Neural cell (in vitro differentiated cells): ENCODE measurements around the gene TMEM135. TPM values are rescaled to one million over a fixed set of nuclear protein-coding genes. Genes with fewer than 3 reads are reported as not detected.

Source experiments
- H2AFZ ChIP-seq: fragments of 200-600, 300-800 bp; sonication (generic), shearing (Covaris generic); 2 replicates; pipeline ENCODE4 v1.6.0; 2014; ENCODE audit warnings: low read depth, mild to moderate bottlenecking, antibody characterized with exemption, low read length, moderate library complexity
- H3F3A ChIP-seq: fragments of 200-600 bp; shearing (Covaris generic); 2 replicates; pipeline ENCODE4 v1.6.1; 2016; ENCODE audit warnings: mild to moderate bottlenecking, moderate library complexity, mixed read lengths, antibody characterized with exemption, low read length; ENCODE audit not compliant: insufficient read depth, poor library complexity, severe bottlenecking
- H3K27ac ChIP-seq: fragments of 200-600, 300-800 bp; sonication (generic), shearing (Covaris generic); 2 replicates; pipeline ENCODE4 v1.5.1; 2014; ENCODE audit warnings: mild to moderate bottlenecking, low read length, moderate library complexity
- H3K27me3 ChIP-seq: fragments of 300-800, 200-600 bp; sonication (generic), shearing (Covaris generic); 2 replicates; pipeline ENCODE4 v1.6.0; 2014; ENCODE audit warnings: mild to moderate bottlenecking, low read depth, low read length, moderate library complexity; ENCODE audit not compliant: insufficient read depth
- H3K36me3 ChIP-seq: fragments of 300-800, 200-600 bp; sonication (generic), shearing (Covaris generic); 2 replicates; pipeline ENCODE4 v1.5.1; 2014; ENCODE audit warnings: mild to moderate bottlenecking, antibody characterized with exemption, low read length, moderate library complexity; ENCODE audit not compliant: insufficient read depth
- H3K4me2 ChIP-seq: fragments of 300-800, 200-600 bp; sonication (generic), shearing (Covaris generic); 2 replicates; pipeline ENCODE4 v1.6.0; 2014; ENCODE audit warnings: mild to moderate bottlenecking, low read length
- H3K4me3 ChIP-seq: fragments of 300-800, 200-600 bp; sonication (generic), shearing (Covaris generic); 2 replicates; pipeline ENCODE4 v1.5.1; 2014; ENCODE audit warnings: mild to moderate bottlenecking, low read length, moderate library complexity
- H3K79me2 ChIP-seq: fragments of 200-600 bp; shearing (Covaris generic); replicated peaks from 2 replicates; pipeline ENCODE4 v1.6.0; 2014; ENCODE audit warnings: mild to moderate bottlenecking, low read length, moderate library complexity; ENCODE audit not compliant: insufficient read depth
- H3K9ac ChIP-seq: fragments of 300-800, 200-600 bp; sonication (generic), shearing (Covaris generic); 2 replicates; pipeline ENCODE4 v1.6.1; 2016; ENCODE audit warnings: mild to moderate bottlenecking, low read length, mixed read lengths
- H3K9me2 ChIP-seq: fragments of 200-600 bp; shearing (Covaris generic); 2 replicates; pipeline ENCODE4 v1.6.1; 2016; ENCODE audit warnings: mild to moderate bottlenecking, low read length, mixed read lengths; ENCODE audit not compliant: insufficient read depth
- H3K9me3 ChIP-seq: fragments of 200-600, 300-800 bp; sonication (generic), shearing (Covaris generic); 2 replicates; pipeline ENCODE4 v1.6.1; 2016; ENCODE audit warnings: mild to moderate bottlenecking, mixed run types, low read length, moderate library complexity, mixed read lengths
- H4K20me1 ChIP-seq: fragments of 200-600 bp; shearing (Covaris generic); 2 replicates; pipeline ENCODE4 v1.6.1; 2016; ENCODE audit warnings: mild to moderate bottlenecking, mixed run types; ENCODE audit not compliant: insufficient read depth
- CTCF ChIP-seq: fragments of 450-650 bp; IDR thresholded peaks from 2 replicates; pipeline ENCODE4 v1.5.1; 2014; ENCODE audit warnings: antibody characterized with exemption, mild to moderate bottlenecking, moderate library complexity; ENCODE audit not compliant: poor library complexity, severe bottlenecking
- EP300 ChIP-seq: fragments of 450-650 bp; conservative IDR thresholded peaks from 2 replicates; pipeline ENCODE4 v1.6.1; 2014; ENCODE audit warnings: antibody characterized with exemption, mild to moderate bottlenecking, moderate library complexity; ENCODE audit not compliant: poor library complexity, severe bottlenecking
- EZH2 ChIP-seq: fragments of 200-600, 300-800 bp; shearing (Covaris generic), sonication (generic); IDR thresholded peaks from 2 replicates; pipeline ENCODE4 v1.6.1; 2014; ENCODE audit warnings: antibody characterized with exemption, low read length, borderline replicate concordance, mild to moderate bottlenecking; ENCODE audit not compliant: insufficient read depth, poor library complexity, severe bottlenecking
- MXI1 ChIP-seq: fragments of 450-650 bp; conservative IDR thresholded peaks from 2 replicates; pipeline ENCODE4 v1.6.1; 2014; ENCODE audit warnings: antibody characterized with exemption, mild to moderate bottlenecking; ENCODE audit not compliant: poor library complexity, severe bottlenecking
- POLR2AphosphoS5 ChIP-seq: IDR thresholded peaks from 2 replicates; pipeline ENCODE4 v1.6.1; 2012
- RAD21 ChIP-seq: fragments of 450-650 bp; conservative IDR thresholded peaks from 2 replicates; pipeline ENCODE4 v1.6.1; 2014; ENCODE audit warnings: antibody characterized with exemption, mild to moderate bottlenecking, moderate library complexity
- REST ChIP-seq: IDR thresholded peaks from 2 replicates; pipeline ENCODE4 v1.6.1; 2012; ENCODE audit warnings: borderline replicate concordance
- SMC3 ChIP-seq: fragments of 450-650 bp; conservative IDR thresholded peaks from 2 replicates; pipeline ENCODE4 v1.6.1; 2014; ENCODE audit warnings: antibody characterized with exemption, mild to moderate bottlenecking, moderate library complexity; ENCODE audit not compliant: poor library complexity
- TAF1 ChIP-seq: IDR thresholded peaks from 2 replicates; pipeline ENCODE4 v1.6.1; 2012; ENCODE audit warnings: low read depth
- polyA plus RNA-seq: library from polyadenylated mRNA; depleted of rRNA; stranded (reverse); fragments of >200 nt; gene quantifications from 2 replicates; pipeline ENCODE4 v1.2.3, GENCODE V29; 2014

Gene TMEM135
- polyA plus RNA-seq, 1 donor from 2014 or later = 15.6 TPM

- Histone ChIP-seq H3F3A (no peaks in the 10 kb centered on the region), H3K4me2 (no peak overlapping the region), H3K4me3 (no peak overlapping the region), H3K27me3 (no peaks in the 10 kb centered on the region), H3K9ac (no peak overlapping the region), H3K79me2 (no peaks in the 10 kb centered on the region), H4K20me1 (no peaks in the 10 kb centered on the region), H3K9me3 (no peaks in the 10 kb centered on the region), H2AFZ (no peak overlapping the region), H3K36me3 (no peaks in the 10 kb centered on the region), H3K9me2 (no peaks in the 10 kb centered on the region), H3K27ac (no peak overlapping the region)
- TF ChIP-seq CTCF (no peak), RAD21 (no peak), TAF1 (no peak), EZH2 (no peak), POLR2AphosphoS5 (no peak), EP300 (no peak), SMC3 (no peak), MXI1 (no peak), REST (no peak)
Observed at GRCh38 chr11:87116185-87116584, 78.5 kb downstream of the TMEM135 start.

GRCh38 chr11:87120937-87121336, 83.2 kb downstream of the TMEM135 start:
- TF ChIP-seq POLR2AphosphoS5 (no peak), EZH2 (no peak), EP300 (no peak), MXI1 (no peak), REST (no peak), SMC3 (no peak), TAF1 (no peak), CTCF (no peak), RAD21 (no peak)
- no peaks in the 10 kb centered on the region for H4K20me1 ChIP-seq
- H3K36me3 ChIP-seq = no peaks in the 10 kb centered on the region
- H3K9me3 ChIP-seq = no peaks in the 10 kb centered on the region
- no peaks in the 10 kb centered on the region for H3F3A ChIP-seq
- no peak overlapping the region for H2AFZ ChIP-seq
- H3K27ac ChIP-seq = no peak overlapping the region
- H3K9me2 ChIP-seq = no peaks in the 10 kb centered on the region
- no peaks in the 10 kb centered on the region for H3K79me2 ChIP-seq
- H3K4me3 ChIP-seq = no peak overlapping the region
- H3K27me3 ChIP-seq = no peaks in the 10 kb centered on the region
- no peak overlapping the region for H3K9ac ChIP-seq
- H3K4me2 ChIP-seq = no peak overlapping the region
